OCI-M1 (cell line): ENCODE results near the gene STXBP6.

Experiments
- DNase-seq: peaks from one replicate; lab custom pipeline; 2025; lab: John Stamatoyannopoulos, UW

The STXBP6 gene

DNA sequence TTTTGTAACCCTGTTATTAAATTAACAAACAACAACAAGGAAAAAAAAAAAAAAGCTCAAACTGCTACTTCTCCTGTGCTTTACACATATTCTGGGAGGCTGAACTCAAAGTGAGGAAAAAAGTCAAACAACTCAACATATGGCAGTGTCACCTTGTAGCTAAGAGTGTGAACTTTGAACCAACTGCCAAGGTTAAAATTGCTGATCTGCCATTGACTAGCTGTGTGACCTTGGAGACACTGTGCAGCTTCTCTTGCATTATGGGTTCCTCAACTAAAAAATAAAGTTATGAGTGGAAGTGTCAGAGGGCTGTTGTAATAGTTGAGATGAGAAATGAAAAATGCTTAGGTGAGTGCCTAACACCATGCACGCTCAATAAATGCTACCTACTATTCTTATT, 34.2 kb downstream of the STXBP6 start:
- no peak for DNase-seq

DNA sequence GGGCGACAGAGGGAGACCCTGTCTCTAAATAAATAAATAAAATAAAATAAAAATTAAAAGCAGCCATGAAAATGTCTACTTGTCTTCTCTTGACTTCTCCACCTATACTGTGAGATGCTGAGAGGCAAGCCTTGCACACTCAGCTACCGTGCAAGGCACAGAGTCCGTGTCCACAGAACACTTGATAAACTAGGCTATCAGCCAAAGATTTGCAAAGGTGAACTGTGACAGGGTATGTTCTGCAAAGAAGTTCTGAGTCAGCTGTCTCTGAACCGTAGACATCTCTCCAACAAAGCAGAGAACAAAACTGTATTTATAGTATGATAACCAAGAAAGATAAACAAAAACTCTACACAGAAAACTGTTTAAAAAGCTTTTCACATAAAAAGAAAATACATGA, 35.5 kb downstream of the STXBP6 start:
- no peak for DNase-seq

DNA sequence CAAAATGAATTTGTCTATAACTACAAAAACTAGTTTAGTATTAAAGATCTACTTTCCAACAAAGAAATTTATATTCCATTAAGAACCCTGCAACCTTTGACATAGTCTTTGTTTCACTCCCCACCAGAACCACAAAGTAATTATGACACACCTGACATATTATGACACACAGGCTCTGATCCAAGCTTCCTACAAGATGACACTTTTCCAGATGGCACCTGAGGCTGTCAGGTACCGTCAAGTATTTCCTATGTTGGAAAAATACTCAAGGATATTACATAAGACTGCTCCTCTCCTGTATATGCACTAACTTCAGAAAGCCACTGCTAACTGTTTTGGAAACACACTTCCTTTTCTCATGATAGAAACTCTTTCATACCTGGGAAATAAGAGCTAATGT, 38.9 kb downstream of the STXBP6 start:
- DNase-seq = no peak

DNA sequence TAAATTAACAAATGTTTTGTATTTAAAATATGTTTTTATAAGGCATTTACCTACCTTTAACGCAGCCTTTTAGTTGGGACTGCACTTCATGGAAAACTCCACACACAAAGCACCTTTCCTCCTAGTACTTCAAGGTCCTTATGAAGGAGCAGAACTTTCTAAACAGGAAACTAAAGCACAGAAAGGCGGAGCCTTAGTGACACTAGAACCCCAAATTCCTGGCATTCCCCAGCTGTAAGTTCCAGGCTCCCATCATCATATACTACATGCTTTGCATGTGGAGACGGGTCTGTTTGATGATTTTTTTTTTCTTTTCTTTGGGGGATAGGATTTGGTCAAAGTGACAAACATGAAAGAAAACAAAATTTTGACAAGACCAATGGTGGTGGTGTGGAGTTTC, 39.5 kb downstream of the STXBP6 start:
- no peak for DNase-seq

DNA sequence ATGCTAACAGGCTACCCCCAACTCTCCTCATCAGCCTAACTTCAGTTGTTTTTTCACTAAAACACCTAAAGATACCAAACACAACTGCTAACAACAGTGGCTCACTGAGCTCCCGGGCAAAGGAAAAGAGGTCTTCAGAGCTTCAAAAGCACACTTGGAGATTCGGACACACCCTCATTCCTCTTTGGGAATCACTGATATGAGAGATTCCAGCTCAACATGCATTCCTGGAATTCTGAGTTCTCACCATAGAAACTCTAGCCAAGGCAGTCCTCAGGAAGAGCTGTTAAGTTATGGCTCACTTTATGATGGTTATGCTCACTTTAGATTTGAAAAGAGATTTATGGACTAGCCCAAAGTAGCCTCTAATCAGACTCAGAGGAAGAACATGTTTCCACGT, 40.1 kb downstream of the STXBP6 start:
- DNase-seq = no peak

DNA sequence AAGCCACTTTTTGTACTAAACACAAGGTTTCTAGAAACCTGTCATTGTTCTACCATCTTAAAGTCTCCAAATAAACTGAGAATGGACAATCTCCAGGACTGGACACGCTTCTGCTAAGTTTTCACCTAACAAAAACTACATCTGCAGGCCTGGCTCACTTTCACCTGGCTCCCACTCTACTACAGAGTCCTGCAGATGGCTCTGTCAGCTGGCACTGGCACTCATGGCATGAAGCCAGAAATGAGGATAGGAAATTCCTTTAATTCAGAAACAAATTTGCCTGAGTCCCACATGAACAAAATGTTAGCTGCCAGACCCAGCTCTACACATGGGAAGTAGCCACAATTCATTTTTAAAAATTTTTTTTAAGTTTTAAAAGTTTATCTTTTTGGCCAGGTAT, 42.1 kb downstream of the STXBP6 start:
- DNase-seq = no peak

DNA sequence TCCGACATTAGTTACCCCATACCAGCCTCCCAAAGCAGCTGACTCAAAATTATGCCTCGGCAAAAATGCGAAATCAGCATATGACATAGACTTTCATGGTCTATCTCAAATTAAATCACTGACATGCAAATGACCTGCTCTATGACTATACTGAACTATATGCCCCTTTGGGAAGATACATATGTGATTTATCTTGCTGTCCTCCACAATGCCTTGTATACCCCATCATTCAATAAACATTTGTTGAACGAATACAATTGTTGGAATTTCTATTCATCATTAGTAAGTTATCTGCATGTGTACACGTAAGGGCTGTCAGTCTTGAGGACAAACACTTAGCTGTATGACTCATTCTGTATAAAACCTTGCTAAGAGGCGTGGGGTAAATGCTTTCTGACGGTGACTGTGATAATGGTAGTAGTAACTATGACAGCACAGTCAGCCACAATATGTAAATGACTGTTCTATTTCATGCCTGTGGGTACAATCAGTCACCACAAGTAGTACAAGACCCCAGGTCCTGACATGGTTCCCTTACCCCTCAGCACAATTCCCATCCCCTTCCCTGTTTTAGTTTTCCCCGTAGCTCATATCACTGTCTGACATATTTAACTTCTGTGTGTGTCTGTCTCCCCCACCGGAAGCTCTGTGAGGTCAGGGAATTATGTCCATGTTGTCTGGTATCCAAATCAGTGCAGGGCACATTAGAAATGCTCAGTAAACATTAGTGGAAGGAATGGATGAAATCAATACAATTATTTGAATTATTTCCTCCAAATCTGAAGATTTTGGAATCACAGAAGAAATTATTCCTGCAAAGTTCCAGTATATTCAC, 42.8 kb downstream of the STXBP6 start:
- peak; percentile 24 for DNase-seq

DNA sequence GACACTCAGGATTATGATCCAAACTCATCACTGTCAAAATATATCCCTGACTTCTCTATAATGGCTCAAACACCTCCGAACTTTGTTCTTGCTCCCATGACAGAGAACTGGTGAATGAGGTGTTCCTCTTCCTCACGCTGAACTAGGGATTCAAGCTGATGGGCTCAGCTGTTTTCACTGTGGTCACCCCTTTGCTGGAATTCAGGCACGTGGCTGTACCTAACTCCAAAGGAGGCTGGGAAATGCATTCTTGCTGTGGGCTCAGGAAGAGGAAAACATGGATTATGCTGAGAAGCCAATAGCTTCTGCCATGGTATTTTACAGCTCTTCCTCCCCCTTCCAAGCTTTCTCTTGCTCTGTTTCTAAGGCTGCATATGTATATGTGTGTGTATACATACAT, 43.9 kb downstream of the STXBP6 start:
- no peak for DNase-seq

DNA sequence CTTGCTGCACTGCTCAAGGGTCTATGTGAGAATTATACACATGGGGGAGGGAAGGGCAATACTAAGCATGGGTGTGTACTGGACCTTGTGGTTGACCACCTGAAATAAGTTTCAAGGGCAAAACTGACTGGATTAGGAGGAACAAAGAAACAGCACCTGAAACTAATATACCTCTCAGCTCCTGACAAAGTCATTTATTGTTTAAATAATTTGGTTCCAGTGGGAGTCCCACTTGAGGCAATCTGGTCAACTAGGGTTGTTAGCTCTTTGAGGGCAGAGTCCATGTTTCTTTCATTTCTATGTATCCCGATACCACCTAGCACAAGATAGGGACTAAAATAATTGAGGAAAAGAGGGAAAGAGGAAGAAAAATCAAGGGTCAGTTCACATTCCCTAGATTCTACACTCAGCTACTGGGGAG, 45.5 kb downstream of the STXBP6 start:
- no peak for DNase-seq

DNA sequence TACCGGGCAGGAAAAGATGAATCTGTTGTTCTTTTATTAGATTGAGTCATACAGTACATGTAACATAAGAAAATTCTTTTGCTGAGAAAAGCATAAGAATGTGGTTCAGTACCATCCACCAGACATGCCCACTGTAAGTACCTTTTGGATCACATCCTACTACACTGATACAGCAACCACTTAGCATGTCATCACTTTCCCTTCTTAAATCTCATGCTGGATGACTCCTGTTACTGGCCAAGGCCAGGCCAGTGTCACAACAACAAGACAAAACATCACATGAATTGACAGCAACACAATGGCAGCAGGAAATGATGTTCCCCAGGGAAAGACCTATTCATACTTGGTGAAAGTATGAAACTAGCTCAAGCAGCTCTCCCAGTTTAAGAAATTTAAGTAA, 46.4 kb downstream of the STXBP6 start:
- DNase-seq = no peak

DNA sequence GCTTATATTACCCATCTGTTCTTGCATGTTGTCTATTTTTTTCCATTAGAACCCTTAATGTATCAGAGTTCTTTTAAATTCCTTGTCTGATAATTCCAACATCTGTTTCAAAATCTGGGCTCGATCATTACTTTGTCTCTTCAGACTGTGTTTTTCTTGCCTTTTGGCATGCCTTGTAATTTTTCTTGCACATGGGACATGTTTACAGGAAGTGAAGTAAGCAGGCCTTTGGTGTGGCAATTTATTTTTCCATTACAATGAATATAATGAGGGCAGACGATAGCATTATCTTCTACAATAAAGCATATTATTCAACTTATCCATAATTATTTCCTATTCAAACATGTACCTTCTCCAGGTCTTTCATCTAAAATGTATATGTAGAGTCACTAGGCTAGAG, 48.3 kb downstream of the STXBP6 start:
- no peak for DNase-seq

DNA sequence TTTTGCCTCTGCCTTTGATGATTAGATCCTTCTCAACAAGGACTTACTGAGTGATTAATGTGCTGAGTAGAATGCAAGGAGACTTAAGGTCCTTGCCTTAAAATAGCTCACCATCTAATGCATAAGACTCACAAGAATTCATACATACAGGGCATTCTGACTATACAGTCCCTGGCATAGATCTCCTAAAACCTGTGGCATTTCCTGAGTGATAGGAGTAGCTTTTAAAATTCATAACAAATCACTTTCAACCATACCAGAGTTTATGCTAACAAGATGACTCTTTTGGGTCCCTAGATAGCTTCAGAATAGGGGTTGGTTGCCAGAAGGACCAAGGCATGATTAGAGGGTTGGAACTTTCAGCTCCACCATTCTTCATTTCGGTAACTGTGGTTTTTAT, 48.8 kb downstream of the STXBP6 start:
- no peak for DNase-seq

DNA sequence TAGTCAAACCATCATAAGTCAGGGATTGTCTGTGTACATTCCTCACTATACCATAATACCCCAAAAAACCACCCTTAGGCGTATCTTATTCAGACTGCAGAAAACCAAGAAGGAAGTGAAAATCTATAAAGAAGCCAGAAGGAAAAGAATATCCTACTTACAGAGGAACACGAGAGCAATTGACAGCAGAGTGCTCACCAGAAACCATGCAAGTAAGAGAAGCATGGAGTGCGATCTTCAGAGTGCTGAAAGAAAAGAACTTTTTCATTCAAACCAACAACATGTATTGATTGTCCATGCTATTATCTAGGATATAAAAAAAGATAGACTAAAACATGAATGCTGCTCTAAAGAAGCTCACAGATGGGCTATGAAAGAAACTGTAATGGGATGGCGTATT, 50.8 kb downstream of the STXBP6 start:
- no peak for DNase-seq

DNA sequence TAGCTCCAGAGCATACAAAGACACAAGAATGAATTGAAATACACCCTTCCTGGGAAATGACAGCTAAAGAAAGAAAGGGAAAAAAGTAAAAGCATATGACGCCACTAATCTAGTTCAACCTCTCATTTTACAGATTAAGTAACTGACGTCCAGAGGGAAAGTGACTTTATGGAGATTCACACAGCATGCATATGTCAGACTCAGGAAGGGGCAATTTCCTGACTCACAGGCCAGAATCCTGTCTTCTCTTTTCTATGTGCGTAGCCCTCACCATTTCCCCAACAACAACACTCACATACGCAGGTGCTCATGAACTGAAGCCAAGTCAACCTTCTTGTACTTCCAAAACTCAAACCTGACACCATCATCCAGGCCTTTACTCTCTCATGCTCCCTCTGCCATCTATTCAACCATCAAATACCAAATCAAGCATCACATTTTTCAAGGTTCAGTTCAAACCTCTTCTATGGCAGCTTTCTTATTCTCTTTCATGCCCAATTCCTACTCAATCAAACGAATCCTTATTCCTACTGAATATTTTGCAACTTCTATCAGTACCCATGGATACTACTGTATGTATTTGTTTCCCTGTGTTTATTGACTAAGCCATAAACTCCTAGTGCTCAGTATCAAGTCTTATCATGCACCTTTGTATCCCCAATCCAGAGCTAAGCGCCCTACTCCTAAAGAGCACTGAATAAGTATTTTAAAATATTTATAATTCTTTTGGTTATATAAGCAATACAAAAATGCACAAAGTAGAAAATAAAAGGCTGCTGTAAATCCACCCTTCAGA, 52.8 kb downstream of the STXBP6 start:
- DNase-seq = no peak

DNA sequence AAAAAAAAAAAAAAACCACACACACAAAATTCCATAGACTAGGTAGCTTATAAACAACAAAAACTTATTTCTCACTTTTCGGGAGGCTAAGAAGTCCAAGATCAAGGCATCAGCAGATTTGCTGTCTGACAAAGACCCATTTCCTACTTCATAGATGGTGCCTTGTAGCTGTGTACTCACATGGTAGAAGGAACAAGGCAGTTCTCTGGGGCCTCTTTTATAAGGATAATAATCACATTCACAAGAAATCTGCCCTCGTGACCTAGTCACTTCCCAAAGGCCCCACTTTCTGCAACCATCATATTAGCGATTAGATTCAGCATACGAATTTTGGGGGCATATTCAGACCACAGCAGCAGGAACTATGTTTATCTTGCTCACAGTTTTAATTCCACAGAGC, 54.9 kb downstream of the STXBP6 start:
- no peak for DNase-seq

DNA sequence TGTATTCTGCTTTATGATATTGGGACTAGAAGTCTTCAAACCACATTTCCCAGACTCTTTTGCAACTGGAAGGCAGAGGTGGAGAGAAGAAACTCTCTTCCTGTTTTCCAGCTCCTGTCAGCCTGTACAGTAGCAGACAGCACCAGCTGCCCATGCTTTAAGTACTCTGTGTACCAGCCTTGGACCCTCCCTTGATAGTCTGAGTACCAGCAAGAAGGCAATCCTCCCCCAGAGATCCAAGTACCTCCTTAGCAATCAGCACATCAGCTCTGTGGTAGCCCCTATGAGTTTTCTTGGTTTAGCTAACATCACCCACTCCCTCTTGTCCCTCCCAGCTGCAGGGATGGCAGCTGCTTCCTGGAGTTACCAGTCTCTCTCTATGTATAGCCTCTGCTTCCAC, 56.3 kb downstream of the STXBP6 start:
- DNase-seq = no peak

DNA sequence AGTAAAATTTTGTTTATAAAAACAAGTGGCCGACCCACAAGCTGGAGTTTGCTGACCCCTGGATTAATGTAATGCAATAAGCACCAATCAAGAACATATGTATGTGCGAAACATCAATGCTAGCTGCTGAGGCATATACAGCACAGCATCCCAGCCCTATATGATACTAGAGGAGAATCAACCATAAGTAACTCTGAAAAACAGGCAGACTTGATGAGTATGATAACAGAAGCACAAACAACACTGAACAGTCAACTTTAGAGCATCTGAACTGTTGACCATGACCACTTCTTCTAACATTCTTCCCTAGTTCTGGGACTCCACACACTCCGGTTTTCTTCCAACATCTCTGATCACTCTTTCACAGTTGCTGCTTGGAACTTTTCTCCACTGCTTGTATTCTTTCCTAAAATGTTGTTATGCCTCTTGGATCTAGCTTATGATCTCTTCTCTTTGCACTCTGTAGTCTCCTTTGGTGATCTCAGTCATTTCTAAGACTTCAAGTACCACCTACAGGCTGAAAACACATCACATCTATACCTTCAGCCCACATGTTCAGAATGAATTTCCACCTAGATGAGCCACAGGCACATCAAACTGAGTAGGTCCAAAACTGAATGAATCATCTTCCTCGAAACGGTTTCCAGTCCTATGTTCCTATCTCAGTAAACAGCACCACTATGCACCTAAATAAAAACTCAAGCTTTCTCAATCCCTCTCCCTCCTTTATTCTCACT, 57.2 kb downstream of the STXBP6 start:
- DNase-seq = no peak

DNA sequence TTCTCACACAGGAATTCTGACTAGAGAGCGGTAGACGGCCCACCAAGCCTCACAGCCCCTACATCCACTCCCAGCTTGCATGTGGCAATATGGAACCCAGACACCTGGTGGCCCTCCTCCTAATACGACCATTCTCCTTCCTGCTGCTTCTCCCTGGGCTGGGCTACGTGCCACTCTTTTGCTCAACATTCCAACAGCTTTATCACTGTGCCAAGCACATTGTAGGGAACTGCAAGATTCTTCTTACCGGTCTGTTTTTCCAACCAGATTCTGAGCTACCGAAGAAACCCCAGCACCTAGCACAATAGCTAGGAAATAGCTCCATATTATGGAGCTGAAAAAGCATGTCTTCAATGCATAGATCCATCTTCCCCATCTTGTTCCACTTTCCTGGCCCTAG, 58.1 kb downstream of the STXBP6 start:
- DNase-seq = no peak

DNA sequence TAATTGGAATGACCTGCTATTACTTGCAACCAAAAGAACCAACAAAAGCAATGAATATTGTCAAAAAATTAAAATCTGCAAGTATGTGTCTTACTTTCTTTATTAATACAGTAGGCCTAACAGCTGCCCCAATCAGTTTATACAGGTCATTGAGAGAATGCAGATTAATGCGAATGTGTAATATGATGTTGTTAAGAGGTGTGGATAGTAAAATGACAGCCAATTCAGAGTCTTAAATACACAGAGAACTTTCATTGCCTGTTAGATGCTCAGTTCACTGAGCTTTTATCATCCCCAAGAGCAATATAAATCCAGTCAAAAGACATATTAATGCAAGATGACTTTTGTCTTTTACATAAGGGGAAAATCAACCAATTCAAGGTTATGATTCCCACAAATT, 58.7 kb downstream of the STXBP6 start:
- no peak for DNase-seq

DNA sequence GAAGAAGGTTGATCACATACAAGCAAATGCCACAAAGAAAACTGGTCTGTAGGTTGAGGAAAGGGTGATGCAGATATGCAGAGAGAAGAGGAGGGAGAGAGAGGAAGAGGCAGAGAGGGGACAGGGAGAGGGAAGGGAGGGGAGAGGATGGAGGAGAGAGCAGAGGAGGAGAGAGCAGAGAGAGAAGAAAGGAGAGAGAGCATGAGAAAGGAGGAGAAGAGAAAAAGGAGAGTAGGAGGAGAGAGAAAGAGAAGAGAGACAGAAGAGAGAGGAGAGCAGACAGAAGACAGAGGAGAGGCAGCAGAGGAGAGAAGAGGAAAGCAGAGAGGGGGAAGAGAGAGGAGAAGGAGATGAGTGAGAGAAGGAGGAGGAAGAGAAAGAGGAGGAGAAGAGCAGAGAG, 59.2 kb downstream of the STXBP6 start:
- no peak for DNase-seq

DNA sequence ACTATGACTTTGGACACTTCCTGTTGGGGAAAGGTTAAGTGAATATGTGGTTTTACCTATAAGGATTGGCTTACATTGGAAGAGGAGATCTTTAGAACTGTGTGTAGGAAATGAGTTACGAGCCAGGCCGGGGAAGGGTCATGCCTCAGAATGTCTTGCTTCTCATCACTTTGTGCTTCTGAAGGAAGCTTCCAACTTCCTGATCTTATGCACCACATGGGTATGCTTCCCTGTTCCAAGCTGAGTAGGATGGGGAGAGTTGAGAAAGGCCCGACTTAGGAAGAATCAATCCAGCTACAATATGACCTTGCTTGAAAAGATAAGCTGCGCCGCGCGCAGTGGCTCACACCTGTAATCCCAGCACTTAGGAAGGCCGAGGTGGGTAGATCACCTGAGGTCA, 59.9 kb downstream of the STXBP6 start:
- no peak for DNase-seq

DNA sequence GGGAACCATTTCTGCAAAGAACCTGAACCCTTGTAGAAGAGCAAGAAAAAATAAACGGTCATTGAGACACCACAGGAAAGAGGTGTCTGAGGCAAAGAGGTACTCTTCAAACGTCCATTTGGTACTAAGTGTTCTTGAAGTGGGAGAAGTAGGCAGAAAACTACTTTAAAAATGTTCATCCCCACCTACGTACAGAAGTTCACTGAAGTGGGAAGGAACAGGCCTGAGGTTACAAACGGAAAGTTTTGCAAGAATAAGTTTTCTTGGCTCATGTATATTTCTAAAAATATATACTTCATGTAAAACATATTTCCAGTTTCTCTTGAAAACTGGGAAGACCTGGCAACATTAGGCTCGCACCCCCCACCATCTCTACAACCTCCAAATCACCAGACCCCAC, 61.2 kb downstream of the STXBP6 start:
- DNase-seq = no peak
